GM18511 (cell line): ENCODE data around the gene LZTS3.
"Not testable (repeated sequence)": the region's sequence is repeated elsewhere in the genome, so short reads cannot be mapped to it uniquely, and the experiment has no call there.

Experiments used
- ATAC-seq: cut with Tn5 transposase; IDR thresholded peaks from one replicate; pipeline ENCODE4 v1.9.1; 2021; ENCODE audit warnings: mild to moderate bottlenecking, moderate library complexity; ENCODE audit not compliant: unreplicated experiment

LZTS3 gene

DNA sequence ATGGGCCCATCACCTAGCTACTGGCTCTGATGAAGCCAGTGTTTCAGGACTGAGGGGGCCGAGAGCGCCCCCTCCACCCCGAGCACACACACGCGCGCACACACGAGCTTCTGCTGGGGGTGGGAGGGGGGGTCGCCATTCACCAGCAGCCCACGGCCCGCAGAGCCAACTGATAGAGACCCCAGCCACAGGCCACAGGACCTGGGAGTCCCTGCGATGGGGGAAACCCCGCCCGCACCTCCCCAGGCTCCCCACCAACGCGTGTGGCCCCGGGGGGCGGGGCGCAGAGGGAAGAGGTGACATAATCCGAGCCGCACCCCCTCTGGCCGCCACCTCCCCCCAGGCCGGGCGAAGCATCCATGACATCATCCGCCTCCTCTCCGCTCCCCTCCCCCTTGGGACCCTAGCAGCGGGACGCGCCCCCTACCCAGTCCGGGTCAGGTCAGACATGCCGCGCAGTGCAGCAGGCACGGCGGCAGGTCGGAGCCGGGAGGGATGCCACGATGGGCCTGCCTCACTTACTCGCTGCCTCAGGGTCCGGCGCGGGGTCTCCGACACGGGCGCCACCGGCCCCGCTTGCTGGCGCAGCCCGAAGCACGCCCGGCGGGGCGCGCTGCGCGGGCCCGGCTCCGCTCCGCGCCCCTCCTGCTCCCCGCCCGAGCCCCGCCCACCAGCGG is at the start of gene LZTS3:
LZTS3 (minus strand) TSS at position 617 of the 677 bp plus-strand sequence. CDS start 6,386 bp downstream, outside the sequence.
- peak; percentile 69 for ATAC-seq

DNA sequence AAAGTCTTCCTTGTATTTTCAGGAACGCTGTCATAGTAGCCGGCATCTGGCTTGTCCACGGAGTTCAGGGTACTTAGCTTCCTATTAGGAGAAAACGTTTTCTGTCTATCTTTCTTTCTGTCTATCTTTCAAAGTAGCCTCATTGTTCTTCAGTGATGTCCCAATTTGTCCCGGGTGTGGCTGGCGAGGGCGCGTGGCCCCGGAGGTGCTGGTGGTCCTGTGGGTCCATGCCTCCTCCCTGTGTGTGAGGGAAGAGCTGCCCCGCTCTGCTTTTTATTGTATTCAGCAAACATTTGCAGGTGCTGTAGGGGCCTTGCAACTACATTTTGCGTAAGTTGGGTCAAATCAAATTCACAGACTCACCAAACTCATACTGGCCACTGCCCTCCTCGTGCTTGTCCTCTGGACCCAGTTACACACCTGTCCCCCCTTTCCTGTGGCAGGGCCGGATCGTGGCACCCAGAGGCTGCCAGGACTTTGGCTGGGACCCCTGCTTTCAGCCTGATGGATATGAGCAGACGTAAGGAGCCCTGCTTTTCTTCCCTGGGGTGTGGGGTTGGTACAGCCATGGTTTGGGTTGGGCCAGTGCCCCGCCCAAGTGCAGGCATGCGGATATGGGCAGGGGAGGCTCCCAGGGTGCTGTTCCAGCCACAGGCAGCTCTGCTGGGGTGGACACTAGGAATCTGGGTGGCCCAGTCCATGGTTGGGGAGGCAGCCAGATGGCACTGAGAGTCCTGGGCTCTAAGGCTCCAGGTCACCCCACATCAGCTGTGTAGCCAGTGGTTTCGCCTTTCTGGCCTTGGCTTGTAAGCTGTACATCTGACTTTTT is 48.3 kb upstream of the LZTS3 start:
- ATAC-seq, result no peak

DNA sequence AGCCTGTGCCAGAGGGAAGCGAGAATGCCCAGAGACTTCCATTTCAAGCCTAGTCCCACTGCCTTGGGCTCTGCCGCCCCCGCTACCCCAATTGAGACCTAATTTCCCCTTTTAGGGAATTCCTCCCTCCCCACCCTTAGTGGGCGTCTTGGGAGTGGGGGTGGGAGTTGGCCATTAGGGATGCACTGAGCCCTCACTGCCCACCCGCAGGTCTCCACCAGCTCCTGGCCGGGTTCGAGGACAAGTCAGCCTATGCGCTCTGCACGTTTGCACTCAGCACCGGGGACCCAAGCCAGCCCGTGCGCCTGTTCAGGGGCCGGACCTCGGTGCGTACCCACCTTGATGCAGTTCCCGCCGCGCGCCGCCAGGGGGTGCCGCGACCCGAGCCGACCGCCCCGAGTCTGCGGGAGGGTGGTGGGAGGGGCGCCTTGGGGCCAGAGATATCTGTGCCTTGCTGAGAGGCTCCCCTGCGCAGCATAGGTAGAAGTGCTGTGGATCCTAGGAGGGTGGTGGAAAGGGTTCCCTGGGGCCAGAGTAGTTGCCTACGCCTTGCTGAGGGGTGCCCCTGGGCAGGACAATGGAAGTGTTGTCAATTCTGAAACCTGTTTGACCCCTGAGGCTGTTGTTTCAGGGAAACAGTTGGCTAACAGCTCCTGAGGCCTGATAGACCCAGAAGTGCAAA is 45.1 kb upstream of the LZTS3 start:
- peak; percentile 62 for ATAC-seq

DNA sequence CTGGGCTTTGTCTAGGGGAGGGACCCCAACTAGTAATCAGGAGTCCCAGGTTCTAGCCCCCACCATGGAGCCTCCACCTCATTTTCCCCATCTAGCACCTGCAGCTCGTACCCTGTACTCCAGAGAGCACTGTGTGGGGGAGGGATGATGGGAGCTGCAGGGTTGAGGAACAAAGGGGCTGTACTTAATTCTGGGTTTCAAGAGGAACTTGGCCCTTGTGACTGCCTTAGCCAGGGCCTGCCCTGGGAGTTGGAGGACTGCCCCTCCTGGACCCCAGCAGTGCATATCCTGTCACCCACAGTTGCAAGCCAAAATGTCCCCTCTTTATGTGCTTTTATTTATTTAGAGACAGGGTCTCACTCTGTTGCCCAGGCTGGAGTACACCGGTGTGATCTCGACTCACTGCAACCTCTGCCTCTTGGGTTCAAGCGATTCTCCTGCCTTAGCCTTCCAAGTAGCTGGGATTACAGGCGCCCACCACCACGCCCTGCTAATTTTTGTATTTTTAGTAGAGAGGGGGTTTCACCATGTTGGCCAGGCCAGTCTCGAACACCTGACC is 42.1 kb upstream of the LZTS3 start:
- not testable (repeated sequence) for ATAC-seq

DNA sequence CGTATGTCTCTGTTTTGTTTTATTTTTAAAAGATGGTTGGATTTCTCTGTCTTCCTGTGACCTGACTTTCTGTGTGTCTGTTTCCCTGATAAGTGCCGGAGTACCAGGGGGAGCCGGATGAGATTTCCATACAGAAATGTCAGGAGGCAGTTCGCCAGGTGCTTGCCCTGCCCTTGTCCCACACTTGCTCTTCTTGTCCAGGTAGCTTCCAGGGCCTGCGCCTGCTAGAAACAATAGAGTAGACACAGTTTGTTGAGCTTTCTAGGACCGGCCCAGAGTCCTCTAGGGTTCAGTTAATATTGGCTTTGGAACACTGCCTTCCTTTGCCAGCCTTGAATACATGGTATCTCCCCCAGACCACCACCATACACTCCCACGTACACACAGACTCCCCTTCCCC is 39.9 kb upstream of the LZTS3 start:
- ATAC-seq, result no peak

DNA sequence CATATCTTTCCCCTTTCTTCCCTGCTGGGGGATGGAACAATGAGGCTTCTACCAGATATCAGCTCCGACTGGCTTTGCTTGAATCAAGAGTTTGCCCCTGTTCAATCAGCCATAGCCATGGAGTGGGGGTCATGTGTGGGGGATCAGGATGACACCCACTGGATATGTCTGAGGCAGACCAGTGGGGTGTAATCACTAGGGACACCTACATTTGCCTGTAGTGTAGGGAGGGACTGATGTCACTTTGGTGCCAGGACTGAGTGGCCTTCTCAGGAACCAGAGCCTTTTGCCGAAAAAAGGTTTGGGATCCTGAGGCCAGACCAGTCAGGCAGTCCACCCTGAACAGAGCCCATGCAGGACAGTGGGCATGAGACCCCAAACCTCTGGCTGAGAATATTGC is 37.0 kb upstream of the LZTS3 start:
- no peak for ATAC-seq

DNA sequence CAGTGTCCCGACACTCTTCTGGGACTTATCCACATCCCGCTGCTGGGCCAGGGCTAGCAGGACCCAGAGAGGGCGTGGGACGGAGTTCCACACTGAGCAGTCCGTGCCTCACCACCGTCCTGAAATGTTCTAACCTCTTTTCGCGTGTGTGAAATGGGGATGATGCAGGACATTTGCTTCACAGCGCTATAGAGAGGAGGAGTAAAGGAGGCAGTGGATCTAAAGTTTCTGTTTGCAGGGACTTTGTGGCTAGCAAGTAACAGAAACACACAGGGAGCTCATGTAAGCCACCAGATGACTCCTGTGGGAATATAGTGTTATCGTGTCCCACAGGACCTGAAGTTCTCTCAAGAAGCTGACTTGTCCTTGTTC is 36.6 kb upstream of the LZTS3 start:
- ATAC-seq, result peak; percentile 29

DNA sequence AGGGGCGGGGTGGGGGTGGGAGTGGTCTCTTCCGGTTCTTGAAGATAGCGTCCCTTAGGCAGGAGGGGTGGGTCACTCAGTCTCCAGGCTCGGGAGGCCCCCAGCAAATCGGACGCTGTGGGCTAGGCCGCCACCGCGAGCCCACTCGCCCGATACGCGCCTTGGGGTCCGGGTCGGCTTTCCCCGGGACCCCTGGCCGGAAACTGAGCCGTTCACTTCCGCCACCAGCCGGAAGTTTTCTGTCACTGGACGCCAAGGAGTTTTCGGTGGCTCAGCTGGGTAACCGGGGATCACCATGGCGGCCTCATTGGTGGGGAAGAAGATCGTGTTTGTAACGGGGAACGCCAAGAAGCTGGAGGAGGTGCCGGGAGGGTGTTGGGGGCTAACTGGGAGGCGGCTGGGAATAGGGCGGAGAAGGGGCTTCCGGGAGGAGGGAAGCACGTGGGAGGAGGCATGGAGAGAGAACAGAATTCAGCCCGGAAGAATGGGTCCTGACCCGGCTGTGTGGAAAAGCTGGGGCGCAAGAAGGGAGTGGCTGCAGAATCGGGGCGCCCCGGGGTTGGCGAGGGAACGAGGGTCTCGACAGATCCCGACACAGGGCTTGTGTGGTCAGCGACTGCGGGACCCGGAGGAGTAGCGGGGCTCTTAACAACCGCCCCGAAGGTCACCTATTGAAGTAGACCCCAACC is 36.1 kb upstream of the LZTS3 start, which contains the start of gene ITPA:
ITPA (plus strand) TSS at position 242 of the 689 bp plus-strand sequence; CDS start at position 296, 54 bp downstream.
- ATAC-seq, result peak; percentile 55

DNA sequence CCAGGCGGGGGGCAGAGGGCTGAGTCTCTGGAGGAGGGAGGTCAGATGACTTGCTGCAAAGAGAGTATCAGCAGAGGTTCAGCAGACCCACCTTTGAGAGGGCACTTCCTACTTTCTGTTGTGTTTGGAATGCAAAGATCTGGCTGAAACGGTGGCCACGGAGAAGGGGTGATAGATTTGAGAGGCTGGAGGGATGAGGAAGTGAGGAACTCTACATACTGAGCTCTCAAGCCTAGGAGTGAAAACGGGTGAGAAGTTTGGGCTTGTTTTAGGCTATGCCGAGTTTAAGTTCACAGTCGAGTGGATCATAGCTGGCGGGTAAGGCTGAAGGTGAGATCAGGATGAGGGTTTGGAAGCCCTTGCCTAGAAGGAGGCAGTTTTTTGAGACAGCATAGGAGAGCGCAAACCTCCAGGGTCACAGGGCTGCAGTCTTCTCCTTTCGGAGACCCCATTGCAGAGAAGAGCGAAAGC is 35.5 kb upstream of the LZTS3 start:
- ATAC-seq, result no peak

DNA sequence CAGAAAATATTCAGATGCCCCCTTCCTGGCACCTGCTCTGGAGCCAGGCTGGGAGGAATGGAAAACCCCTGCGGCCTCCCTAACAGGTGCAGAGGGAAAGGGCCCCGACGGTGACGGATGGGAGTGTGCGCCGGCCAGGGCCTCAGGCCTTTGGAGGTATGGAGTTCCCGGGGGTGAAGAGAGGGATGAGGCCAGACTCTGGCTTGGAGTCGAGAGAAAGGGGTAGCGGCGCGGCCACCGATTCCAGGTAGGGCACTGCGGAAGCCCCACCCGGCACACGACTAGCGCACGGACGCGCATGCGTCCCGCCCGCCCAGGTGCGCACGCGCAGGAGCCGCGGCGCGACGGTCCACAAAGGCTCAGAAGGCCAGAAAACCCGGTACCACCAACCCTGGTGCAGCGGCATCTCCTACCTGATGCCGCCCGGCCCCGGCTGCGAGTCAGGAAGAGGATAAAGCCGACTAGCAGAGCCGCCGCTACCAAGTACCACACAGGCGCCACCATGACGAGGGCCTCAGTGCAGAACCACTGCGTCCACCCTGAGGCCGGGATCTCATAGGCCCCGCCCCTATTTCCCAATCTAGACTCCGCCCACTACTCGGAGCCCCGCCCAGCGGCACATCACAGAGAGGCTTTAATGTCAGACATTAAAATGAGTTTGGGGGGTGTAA is 30.9 kb upstream of the LZTS3 start, which contains the start of gene DDRGK1:
DDRGK1 (minus strand) TSS at position 559 of the 671 bp plus-strand sequence; CDS start at position 504, 55 bp downstream.
- peak; percentile 83 for ATAC-seq

DNA sequence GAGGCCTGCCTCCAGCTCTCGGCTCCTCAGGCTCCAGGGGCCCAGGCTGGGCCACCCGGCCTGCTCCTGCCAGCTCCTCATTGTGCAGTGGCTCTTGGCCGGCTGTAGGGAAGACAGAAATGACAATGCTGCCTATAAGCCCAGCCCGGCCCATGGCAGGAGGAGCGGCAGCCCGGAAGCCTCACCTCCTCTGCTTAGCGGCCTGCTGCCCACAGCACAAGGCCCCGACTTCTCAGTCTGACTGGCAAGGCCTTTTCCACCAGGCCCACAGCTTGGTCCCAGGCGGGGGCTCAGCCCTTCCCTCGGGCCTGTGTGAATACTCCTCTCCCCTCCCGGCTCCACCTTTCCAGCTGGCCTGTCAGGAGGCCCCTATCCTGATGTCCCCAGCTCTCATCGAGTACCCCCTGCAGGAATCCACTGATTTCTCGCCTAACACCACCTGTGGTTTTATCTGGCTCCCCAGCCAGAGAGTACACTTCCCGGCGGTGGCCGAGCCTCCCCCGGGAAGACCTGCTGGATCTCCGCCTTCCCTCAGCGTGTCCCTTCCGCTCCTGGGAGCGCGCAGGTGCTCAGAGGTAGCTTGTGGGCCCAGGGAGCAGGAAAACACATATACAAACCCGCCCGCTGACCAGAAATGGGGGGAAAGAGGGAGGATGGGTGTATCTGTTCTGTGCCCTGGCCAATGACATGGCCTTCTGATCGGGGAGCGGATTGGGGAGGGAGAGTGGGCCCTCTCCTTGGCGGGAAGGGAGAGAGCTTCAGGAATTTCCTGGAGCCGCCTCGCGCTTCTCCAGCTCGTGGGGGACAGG is 30.2 kb upstream of the LZTS3 start:
- peak; percentile 34 for ATAC-seq

DNA sequence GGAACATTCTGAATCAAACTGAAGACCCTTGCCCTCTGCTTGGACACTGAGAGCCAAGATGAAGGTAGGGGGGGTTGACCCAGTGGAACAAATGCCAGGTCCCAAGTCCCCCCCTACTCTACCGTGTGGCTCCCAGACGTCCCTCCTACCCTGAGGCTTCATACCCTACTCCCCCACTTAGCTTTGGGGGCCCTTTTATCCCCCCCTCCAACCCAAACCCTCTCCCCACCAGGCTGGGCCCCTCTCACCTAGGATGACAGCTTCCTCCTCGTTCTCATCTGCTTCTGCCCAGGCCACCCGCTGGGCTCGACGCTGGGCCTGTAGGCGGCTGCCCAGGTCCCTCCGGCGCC is 29.6 kb upstream of the LZTS3 start:
- ATAC-seq, result no peak

DNA sequence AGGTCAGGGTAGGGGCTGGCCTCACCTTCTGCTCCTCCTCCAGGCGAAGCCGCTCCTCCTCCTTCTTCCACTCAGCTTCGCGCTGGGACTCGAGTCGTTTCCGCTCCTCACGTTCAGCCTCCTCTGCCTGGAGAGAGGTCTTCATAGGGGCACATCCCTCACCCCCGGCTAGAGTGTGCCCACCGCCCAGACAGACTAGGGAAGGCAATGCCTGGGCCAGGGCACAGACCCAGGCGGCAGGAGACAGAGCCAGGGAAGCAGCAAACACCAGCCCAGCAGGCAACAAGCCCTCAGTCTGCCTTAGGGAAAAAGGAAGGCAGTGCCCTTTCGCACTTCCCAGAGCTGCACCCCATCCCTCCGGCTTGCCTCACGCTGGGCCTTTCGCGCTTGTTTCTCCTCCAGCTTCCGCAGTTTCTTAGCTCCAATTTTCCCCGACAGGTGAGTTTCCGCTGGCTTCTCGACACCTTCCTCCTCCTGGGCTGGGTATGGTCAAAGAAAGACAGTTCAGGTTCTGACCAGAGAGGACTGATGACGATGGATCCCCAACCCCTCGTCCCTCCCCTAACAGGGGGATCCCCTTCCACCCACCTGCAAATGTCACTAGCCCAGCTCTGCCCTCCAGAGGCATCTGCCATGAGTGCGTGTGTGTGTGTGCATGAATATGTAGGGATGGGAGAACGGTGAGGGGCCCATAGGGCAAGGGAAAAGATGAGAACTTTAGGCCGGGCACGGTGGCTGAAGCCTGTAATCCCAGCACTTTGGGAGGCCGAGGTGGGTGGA is 26.8 kb upstream of the LZTS3 start:
- no peak for ATAC-seq

DNA sequence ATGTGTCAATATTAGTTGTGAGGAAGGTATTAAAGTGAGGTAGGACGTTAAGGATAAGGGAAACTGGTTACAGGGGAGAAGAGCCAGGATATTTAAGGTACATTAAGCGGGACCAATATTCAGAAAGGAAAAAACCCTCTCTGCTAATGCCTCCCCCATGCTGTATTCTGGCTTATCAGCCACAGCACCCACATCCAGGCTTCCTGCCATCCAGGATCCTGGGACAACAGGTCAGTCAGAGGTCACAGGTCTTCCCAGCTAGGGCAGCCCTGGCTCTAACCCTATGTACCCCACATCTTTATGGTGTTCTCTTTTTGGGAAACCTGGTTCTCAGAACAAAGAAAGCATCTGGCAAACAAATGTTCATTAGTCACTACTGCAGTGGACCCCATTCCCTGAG is 25.9 kb upstream of the LZTS3 start:
- no peak for ATAC-seq

DNA sequence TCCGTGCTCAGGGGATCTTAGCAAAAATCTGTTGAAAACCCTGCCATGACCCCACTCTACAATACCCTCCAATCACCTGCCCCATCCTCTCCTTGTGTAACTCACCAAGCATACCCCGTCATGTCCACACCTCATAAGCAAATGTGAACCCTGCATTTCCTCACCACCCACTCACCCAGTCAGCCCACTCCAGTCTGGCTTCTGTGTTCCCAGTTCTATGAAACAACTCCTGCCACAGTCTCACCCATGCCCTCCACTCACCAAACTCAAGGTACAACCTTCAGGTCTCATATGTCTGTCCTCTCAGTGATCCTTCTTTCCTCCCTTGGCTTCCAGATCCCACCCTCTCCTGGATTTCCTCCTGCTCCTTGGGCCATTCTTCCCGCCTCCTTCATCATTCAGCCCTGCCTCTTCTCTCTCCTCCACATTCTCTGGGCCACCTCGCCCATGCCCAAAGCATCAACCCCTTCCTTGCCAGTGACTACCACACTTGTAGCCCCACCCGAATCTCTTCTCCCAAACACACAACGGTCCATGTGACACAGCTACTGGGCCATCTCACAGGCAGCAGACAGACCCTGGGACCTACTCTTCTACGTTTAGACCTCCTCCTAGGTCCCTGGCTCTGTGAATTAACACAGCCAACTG is 22.4 kb upstream of the LZTS3 start:
- no peak for ATAC-seq

DNA sequence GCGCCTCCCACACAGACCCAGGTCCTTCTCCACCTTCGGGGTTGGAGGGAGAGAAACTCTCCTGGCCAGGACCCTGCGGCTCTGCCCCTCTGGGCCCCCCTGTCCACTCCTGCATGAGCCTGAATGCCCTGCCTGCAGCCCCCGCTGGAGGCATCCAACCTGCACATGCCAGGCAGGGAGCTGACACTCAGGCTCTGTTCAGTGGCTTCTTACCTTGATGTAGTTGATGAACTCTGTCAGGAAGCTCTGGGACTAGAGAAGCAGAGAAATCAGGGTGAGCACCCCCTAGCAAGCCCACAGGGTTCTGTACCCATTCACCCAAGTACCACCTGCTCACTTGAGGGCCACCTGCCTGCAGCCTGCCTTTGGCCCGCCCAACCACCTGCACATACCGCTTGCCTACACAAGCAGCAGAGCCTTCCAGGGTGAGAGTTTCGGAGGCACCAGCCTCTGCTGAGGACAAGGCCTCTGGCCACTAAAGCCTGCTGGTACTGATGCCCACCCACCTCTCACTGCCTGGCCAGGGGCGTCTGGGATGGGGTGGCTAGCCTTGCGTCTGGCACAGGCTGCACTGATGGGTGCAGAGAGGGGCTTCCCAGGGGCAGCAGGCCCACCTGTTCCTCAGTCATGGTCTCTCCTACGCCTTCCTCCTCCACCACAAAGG is 21.4 kb upstream of the LZTS3 start:
- no peak for ATAC-seq
